RKO (cell line): ENCODE results near the gene CDK8.
"Not testable (repeated sequence)": the region's sequence is repeated elsewhere in the genome, so short reads cannot be mapped to it uniquely, and the experiment has no call there.

ENCODE experiments used
- DNase-seq: peaks from one replicate; pipeline ENCODE4 v3.0.0-alpha.2; 2016; ENCODE audit warnings: low spot score

Gene CDK8

DNA sequence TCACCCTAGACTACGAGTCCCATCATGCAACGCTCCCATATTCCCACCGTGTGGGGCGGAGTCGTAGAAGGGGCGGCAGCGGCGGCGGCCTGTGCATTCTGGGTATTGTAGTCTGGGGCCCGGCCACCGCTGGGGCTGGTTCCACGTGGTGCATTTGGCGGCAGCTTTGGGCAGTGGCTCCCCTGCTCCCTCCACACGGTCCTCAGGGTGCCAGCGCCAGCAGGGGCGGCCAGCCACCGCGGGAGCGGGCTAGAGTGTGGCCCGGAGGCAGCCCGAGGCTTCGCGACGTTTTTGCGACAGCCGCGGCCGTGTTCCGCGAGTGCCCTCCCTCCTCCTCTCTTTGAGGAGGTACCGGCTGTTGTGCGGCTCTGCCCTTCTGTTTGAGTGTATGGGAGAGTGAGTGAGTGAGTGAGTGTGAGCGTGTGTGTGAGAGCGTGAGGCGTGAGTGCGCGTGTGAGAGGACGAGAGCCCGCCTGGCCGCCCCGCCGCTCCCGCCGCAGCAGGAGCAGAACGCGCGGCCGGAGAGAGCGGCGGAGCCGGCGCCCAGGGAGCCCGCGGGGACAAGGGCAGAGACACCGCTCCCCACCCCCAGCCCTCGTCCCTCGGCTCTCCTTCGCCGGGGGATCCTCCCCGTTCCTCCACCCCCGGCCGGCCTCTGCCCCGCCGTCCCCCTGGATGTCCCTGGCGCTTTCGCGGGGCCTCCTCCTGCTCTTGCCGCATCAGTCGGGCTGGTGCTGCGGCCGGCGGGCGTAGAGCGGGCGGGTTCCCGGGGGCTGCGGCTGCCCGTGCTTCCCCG lies at the start of gene CDK8:
Gene CDK8 (plus strand): TSS at position 343 of the 796 bp plus-strand sequence. CDS start 513 bp downstream, outside the sequence.
- peak; percentile 92 for DNase-seq

GRCh38 chr13:26208287-26208686 lies 45.6 kb upstream of the CDK8 start:
- no peak for DNase-seq

DNA sequence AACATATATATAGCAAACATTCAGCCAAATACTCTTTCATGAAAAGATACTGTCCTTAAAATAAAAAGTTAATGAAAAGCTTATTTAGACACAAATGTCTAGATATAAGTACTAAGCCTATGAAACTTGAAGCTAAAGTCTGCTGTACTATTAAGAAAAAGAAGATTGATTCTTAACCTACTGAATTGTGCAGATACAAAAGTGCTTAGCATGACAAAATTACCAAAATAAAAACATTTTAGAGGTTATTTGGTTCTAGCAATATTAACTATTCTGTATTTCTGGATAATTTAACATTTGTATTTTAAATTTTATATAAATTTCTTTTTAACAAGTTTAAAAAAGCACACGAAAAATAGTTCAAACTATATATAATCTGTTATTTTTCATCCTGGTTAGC lies 40.6 kb upstream of the CDK8 start:
- DNase-seq = no peak

- no peak for DNase-seq
Measured at GRCh38 chr13:26213982-26214381, 39.9 kb upstream of the CDK8 start.

GRCh38 chr13:26216042-26216441 lies 37.9 kb upstream of the CDK8 start:
- DNase-seq = no peak

GRCh38 chr13:26219726-26220125 lies 34.2 kb upstream of the CDK8 start:
- DNase-seq = peak; percentile 58

DNA sequence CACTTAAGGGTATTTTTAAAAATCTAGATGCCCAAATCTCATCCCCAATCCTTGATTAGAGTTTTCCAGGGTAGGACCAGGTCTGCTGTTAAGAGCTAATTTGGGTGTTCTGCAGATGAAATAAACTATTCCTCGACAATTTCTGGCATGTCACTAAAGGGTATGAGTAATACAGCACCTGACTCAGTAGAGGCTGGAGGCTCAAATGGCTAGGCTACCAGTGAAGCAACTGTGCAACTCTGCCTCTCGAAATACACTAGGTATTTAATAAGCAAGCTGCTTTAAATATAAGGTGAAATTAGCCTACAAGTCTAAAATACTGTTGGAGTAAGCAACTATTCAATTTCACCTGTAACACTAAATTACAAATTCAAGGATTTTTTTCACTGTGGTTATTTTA lies 33.4 kb upstream of the CDK8 start:
- peak; percentile 89 for DNase-seq

DNA sequence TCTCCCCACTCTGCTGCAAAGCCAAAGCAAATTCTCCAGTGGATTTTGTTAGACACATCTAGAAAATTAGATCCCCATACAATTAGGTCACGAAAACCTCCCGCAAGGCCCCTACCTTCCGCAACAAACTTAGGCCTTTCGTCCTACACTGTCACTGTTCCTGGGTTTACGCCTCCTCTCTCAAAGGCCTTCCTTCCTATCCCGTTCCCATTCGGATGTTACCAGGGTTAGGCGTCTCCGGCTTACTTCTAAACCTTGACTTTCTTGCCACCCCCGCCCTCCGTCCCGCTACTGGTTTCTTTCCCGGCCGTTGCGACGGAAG lies 32.6 kb upstream of the CDK8 start:
- DNase-seq = peak; percentile 82

DNA sequence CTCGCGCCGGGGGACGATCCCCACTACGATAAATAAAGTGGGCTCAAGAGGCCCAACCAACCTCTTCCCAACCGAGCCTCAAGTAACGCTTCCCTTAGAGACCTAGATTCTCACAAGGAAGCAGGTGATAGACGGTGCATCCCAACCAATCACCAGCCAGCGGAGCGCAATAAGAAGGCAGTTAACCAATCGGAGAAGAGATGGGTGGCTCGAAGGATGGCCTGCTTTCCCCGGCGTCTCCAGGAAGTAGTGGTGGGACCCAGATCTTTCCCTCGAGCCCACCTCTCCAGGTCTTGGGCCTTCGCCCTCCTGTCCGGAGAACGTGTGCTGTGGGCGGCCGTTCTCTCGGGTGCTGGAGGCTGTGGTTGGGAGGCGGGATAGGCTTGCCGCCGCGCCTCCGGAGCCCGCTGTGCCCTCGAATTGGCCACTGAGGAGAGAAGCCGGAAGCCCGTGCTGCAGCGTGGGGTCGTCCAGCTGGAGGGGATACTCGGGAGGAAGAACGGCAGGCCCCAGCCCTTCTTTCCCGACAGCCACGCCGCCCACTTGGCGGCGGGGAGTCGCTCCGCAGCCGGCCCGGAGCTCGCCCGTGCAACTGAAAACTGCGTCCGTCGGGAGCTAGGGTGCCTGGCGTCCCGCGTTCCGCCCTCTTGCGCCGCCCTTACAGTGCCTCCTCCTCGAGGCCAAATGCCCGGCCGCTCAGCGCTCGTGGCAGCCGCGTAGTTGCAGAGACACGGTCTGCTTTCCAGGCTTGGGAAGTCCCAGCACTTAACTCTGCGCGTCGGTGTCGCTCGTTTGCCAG lies 32.0 kb upstream of the CDK8 start, which contains the start of gene RNF6:
Gene RNF6 (minus strand): TSS at position 594 of the 799 bp plus-strand sequence. CDS start 2,665 bp downstream, outside the sequence.
- DNase-seq = peak; percentile 99

DNA sequence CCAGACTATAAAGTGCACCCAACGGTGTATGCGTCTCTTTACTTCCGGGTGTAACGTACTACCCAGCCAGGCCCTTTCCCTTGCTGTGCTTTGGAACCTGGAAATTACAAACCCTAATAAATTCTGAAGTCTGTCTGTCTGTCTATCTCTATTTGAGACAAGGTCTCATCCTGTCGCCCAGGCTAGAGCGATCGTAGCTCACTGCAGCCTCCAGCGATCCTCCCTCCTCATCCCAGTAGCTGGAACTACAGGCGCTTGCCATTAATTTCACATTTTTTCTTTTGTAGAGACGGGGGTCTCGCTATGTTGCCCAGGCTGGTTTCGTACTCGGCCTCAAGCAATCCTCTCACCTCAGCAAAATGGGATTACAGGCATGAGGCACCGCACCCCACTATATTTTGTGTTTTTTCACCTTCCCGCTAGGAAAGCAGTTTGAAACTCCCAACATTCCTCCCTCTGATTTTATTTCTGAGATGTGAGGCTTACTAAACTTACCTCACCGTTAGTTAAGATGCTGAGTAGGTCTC lies 31.3 kb upstream of the CDK8 start:
- no peak for DNase-seq

DNA sequence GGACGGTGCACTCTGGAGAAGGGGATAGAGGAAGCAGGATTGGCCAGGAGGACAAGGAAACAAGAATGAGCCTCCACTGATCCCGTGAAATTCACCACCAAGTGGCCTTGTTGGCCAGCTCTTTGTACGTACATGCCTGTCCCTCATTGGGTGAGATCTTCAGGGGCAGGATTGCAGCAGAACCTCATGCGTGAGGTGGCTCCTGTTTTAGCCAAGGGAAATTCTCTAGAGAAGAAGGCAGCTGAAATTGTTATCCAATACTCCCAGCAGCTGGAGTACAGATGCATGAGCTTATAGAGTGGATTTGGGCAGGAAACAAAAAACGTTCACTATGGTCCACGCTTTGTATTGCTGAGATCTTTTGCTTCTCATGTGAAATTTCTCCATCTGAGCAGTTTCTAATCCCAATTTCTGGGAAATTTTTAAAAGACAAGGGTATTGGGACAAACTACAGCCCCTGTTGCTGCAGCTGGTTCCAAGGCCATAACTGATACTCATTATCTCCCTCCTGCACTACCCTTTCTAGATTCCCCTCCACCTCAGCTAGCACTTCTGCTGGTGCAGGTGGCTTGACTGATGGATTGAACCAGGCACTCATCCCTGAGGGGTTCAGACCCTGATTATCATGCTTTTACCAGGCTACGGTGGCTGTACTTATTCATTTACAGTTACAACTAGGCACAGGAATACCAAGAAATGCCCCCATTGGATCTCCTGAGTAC lies 27.9 kb upstream of the CDK8 start:
- no peak for DNase-seq

DNA sequence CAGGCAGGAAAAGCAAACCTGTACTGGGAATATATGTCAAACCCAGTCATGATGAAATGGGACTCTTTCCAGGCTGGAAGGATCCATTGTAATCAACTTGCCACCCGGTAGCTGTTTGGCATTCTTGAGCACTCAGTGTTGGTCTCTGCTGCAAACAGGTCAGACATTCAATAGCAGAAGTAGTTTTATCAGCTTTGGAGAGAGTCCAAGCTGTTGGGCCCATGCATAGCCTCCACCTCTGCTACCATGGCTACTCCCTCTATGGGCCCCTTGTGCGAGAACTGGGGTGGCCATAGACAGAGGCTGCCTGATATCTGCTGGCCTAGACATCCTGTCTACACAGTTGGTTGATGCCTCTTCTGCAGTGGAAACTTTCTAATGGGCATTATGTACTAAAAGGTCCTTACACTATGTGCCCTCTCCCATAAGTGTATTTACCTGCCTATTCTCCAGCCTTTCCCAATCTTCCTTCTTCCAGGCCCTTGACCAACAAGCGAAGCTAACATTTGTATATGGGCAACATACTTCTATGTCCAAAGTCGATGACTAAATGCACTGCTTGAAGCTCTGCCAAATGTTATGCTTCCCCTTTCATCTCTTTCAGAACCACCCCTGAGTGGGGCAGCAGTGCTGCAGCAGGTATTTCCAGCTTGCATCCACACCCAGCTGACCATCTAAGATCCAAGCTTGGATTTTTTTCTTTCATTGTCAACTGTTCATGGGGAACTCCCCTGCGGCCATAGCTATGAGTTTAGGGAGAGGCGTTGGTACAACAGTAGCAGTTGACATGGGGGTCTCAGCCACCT lies 26.6 kb upstream of the CDK8 start:
- DNase-seq = no peak

DNA sequence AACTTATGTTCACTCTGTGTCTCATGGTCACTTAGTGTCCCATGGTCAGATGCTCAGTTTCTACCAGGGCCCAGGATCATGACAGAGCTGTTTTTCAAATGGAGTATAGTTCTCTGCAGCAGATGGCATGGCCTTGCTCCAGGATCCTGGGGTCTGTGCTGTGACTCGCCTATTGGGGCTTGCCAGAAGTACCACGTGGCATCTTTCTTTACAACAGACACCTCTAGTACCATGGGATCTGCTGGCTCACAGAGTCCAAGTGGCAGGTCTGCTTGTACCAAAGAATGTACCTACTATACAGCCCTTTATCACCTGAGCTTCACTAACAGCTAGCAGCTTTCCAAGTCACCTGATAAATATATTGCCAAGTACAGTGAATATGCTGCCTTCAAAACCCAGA lies 25.8 kb upstream of the CDK8 start:
- no peak for DNase-seq

DNA sequence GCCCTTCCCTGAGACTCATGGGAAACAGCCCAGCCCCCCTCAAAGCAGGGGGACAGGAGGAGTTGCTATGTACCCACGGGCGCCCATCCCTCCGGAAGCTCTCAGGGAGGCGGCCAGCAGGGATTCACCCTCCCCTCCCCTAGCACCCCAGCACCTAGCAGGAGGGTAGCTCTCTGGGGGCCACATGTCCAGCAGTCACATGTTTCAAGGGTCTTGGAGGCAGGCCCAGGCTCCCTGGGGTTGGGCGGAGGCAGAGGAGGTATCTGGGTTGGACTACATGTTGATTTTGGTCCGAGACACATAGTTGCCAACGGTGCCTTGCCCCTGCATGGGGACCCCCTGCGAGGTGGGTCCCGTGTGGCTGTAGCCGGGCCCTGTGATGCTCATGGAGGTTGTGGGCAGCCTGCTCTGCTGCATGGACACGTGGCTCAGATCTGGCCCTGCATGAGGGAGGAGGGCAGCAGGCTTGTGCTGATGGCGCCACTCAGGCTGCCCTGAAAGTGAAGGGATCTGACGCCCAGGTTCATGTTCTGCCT lies 24.8 kb upstream of the CDK8 start:
- DNase-seq = no peak

DNA sequence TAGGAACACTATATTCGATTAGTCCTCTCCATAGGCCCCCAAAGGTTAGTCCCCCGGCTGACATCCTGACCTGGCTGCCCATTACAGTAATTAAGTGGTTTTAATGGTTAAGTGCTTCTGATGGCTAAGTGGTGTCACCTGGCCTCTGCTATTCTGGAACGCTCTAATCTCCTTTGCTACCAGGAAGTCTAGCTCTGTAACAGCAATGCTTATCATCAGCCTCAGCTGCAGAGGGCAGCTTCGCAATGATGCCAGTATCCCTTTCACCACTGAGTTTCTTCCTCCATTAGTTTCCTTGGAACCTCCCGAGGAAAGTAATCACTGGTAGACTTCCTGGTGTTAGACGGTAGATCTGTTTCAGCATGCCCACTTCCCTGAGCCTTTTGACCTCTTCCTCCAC lies 23.2 kb upstream of the CDK8 start:
- no peak for DNase-seq

- no peak for DNase-seq
Measured at GRCh38 chr13:26236296-26236695, 17.6 kb upstream of the CDK8 start.

- no peak for DNase-seq
Measured at GRCh38 chr13:26246154-26246553, 7.8 kb upstream of the CDK8 start.

DNA sequence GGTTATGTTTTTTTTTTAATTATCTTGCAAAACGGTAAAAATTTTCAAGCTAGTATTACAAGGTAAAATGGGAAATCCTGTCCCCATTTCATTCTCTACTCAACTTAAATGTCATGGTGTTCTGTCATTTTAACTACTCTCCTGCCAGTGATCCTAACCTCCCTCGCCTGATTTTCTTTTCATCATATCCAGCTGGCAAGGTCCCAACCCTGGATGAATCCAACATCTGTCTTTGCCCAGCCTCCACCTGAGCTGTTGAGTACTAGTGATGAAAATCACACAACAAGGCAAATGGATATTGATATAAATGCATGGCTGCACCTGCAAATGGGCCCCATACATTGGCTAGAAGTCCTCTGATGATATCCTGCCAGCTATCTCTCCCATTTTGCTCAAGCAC lies 6.9 kb upstream of the CDK8 start:
- DNase-seq = no peak

GRCh38 chr13:26247608-26248007 lies 6.3 kb upstream of the CDK8 start:
- no peak for DNase-seq

- DNase-seq = no peak
Measured at GRCh38 chr13:26249551-26249950, 4.4 kb upstream of the CDK8 start.

DNA sequence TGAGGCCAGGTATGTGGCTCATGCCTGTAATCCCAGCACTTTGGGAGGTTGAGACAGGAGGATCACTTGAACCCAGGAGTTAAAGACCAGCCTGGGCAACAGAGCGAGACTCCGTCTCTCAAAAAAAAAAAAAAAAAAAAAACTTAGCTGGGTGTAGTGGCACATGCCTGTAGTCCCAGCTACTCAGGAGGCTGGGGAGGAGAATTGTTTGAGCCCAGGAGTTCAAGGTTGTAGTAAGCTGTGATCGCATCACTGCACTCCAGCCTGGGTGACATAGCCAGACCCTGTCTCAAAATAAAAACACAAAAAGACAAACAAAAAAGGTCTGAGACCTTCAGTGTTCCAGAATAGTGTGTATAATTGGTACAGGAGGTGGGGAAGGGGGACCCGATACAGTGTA lies 1.9 kb upstream of the CDK8 start:
- not testable (repeated sequence) for DNase-seq
